ENCODE measurements around the gene KDM2A. TPM values are rescaled to one million over a fixed set of nuclear protein-coding genes. Genes with fewer than 3 reads are reported as not detected.

KDM2A gene
- total RNA-seq, 2 experiments from 2014 or later, result 128 to 134 TPM

DNA sequence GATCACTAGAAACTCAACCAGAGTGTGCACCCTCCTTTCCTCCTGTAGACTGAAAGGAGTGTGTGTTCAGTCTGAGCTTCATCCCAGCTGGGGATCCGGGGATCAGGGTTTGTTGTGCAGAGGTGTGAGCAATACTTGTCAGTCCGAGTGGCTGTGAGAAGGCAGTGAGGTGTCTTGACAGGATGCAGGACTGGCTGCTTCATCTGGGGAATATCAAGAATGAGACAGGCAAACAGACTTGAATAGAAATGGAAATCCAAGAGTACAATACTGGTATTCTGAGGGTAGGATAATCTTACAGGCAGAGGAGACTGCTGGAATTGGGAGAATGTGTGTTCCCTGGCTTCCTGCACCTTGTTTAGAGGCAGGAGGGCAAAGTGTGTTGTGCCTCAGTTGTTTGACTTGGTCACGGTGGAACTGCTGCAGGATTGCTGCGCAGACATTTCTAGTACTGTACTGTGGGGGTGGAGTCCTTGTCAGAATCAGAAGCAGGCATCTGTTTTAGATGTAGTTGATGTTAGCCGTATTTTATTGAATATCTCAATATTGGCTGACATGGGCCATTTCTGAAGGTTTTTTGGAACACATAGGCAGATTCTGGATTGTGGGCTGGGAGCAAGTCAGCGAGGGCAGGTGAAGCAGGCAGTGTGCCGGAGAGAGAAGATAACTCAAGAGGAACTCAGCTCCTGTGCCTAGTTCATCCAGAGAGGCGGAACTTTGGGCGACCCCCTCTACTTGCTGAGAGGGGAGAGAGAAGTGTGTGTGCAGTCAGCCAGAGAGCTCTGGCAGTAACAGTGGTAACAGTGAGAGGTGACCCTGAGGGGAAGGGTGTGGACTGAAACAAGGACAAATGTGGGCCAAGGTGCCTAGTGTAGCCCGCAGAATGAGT is 120.1 kb downstream of the KDM2A start:
- POLR2A ChIA-PET, result interaction anchor here (0.5 to 4.4 kb wide), 20 partner anchors 11 to 595 kb away, joined by 3 to 38 read pairs (median 5); partner anchors contain the start of genes KDM2A, POLD4, PTPRCAP and SSH3
- Mint-ChIP-seq H3K4me3 (peak overlapping the region; percentile 92), H3K4me1 (peaks cover 41% of the 10 kb centered on the region), H3K9me3 (no peaks in the 10 kb centered on the region), H3K36me3 (peaks cover 30% of the 10 kb centered on the region), H3K27me3 (no peaks in the 10 kb centered on the region), H3K27ac (peak overlapping the region; percentile 94)
- ATAC-seq (ENCODE audit: low read depth) (no peak), DNase-seq (no peak)

DNA sequence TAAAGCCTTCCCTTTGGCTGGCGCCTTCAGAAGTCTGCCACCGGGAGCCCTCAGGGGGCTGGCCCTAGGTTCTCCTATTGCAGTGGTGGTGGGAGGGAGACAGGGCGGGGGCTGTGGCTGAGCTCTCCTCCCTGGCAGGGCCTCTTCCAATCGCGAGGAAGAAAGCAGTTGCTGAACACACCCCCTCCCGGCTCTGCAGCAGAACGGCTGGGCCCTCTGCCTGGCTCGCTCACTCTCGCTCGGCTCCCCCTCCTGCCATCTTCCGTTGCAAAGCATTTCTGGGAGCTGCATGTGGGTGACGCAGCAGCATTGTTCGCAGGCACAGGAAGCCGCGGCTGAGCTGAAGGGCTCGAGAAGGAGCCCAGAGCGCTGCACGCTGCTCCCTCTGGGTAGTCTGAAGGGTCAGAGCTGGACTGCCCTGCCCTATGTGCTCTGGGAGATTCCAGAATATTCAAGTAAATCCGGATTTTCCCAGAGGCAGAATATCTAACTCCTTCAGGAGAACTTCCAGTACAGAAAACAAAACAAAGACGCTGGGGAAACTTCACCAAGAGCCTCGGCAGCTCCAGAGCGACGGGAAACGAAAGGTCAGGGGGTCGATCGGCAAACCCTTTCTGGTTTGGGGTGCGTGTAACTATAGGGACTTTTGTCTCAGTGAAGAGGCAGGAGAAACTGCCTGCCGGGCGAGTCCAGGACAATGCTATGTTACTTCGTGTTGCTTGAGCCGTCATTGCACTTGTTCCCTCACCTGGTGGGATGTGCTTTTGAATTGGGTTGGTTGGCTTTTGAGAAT is 120.9 kb downstream of the KDM2A start:
- POLR2A ChIA-PET, result interaction anchor here (0.5 to 4.4 kb wide), 26 partner anchors 10 to 595 kb away, joined by 3 to 38 read pairs (median 4); partner anchors contain the start of genes KDM2A, PITPNM1, POLD4 and PTPRCAP
- DNase-seq (peak; percentile 87), ATAC-seq (ENCODE audit: low read depth) (peak; percentile 96)
- Mint-ChIP-seq H3K27me3 (no peaks in the 10 kb centered on the region), H3K9me3 (no peaks in the 10 kb centered on the region), H3K27ac (peak overlapping the region; percentile 94), H3K4me1 (peaks cover 38% of the 10 kb centered on the region), H3K4me3 (peak overlapping the region; percentile 92), H3K36me3 (peaks cover 31% of the 10 kb centered on the region)

DNA sequence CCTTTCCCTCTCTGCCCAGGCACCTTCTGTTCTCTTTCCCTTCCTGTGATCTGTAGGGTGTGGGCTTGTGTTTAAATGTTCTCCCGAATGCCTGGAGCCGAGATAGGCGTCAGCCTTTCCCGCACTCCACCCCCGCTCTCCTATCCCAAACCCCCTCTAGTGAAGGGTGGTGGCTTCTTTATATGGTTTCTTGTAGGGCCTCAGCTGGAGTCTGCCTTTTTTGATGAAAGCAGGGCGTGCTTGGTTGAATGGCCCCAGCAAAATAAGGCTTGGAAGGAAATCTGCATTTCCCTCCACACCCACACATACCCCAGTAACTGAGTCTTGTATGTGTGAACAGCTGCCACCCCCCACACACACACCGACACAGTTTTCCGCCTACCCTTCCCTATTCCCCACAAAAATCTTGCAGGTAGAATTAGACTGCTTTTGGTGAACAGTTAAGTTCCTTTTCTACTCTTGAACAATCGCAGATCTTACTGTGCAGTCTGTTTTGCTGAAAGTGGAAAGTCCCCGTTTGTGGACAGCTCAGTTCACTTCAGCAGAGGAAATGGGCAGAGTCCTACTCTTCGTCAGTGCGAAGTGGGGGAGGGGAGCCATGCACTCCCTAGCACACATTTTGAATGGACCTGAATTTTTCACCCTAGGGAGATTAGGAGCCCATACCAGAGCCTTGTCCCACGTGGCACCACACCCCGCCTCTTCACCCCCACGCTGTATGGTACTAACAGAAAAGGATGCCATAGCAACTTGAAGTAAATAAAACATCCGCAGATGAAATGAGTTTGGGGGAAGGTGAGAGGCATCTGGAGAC is 121.7 kb downstream of the KDM2A start:
- H3K4me3 Mint-ChIP-seq, result peak overlapping the region; percentile 92
- POLR2A ChIA-PET, result interaction anchor here (0.7 to 4.4 kb wide), 18 partner anchors 11 to 264 kb away, joined by 3 to 38 read pairs (median 5); partner anchors contain the start of genes ANKRD13D, GRK2, KDM2A and PITPNM1
- DNase-seq (peak; percentile 66), ATAC-seq (ENCODE audit: low read depth) (peak; percentile 13)
- no peaks in the 10 kb centered on the region for H3K27me3 Mint-ChIP-seq
- peaks cover 38% of the 10 kb centered on the region for H3K36me3 Mint-ChIP-seq
- H3K27ac Mint-ChIP-seq, result peak overlapping the region; percentile 94
- no peaks in the 10 kb centered on the region for H3K9me3 Mint-ChIP-seq
- peaks cover 38% of the 10 kb centered on the region for H3K4me1 Mint-ChIP-seq

DNA sequence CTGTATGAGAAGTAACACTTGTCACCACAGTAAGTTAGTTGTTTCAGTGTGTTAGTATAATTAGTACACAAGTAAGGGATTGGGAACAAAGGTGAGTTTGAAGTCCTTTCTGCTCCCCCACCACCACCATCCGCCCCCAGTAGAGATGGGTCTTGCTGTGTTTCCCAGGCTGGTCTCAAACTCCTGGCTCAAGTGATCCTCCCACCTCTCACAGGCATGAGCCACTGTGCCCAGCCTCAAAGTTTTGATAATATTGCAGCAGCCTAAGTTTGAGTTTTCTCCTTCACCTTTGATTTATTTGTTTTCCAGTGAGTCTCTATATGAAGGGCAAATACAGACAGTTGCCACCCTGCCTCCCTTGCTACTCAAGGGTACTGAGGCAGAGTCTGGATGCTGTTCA is 123.5 kb downstream of the KDM2A start:
- Mint-ChIP-seq H3K27ac (peak overlapping the region; percentile 55), H3K4me1 (peaks cover 39% of the 10 kb centered on the region), H3K9me3 (no peaks in the 10 kb centered on the region), H3K4me3 (peak overlapping the region; percentile 92), H3K36me3 (peaks cover 46% of the 10 kb centered on the region), H3K27me3 (no peaks in the 10 kb centered on the region)
- POLR2A ChIA-PET, result no interaction called here
- ATAC-seq (ENCODE audit: low read depth) (no peak), DNase-seq (no peak)

DNA sequence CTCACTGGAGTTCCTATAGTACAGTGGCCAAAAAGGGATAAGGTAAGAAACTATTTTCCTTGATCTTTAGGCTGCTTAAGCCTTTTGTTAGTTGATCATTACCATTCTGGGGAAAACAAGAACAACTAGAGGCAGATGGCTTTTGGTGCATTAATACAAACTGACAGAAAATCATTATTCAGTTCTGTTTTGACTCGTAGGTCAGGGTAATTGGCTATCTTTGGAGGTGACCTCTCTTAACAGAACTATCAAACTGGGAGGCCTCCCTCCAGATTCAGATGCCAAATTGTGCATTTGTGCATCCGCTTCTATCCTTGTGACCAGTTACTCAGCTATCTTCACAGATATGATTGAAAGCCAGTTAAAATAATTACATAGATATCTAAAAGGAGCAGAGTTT is 124.0 kb downstream of the KDM2A start:
- no peaks in the 10 kb centered on the region for H3K9me3 Mint-ChIP-seq
- DNase-seq (no peak), ATAC-seq (ENCODE audit: low read depth) (no peak)
- peaks cover 49% of the 10 kb centered on the region for H3K36me3 Mint-ChIP-seq
- no peaks in the 10 kb centered on the region for H3K27me3 Mint-ChIP-seq
- POLR2A ChIA-PET, result no interaction called here
- peak overlapping the region; percentile 55 for H3K27ac Mint-ChIP-seq
- H3K4me1 Mint-ChIP-seq, result peaks cover 39% of the 10 kb centered on the region
- H3K4me3 Mint-ChIP-seq, result peak overlapping the region; percentile 92

DNA sequence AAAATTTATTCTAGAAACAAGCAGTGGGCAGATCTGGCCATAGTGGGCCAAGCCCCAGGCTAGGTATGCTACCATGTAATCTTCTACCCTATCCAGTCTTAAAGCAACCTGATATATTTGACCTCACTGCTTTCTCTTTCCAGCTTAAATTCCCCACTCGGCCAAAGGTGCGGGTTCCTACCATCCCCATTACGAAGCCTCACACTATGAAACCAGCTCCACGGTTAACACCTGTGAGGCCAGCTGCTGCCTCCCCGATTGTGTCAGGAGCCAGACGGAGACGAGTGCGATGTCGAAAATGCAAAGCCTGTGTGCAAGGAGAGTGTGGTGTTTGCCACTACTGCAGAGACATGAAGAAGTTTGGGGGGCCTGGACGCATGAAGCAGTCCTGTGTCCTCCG is 126.0 kb downstream of the KDM2A start:
- DNase-seq, result no peak
- Mint-ChIP-seq H3K27me3 (no peaks in the 10 kb centered on the region), H3K27ac (no peak overlapping the region), H3K4me1 (peaks cover 27% of the 10 kb centered on the region), H3K36me3 (peaks cover 58% of the 10 kb centered on the region), H3K4me3 (no peak overlapping the region), H3K9me3 (no peaks in the 10 kb centered on the region)
- no peak for ATAC-seq (ENCODE audit: low read depth)
- POLR2A ChIA-PET, result no interaction called here

DNA sequence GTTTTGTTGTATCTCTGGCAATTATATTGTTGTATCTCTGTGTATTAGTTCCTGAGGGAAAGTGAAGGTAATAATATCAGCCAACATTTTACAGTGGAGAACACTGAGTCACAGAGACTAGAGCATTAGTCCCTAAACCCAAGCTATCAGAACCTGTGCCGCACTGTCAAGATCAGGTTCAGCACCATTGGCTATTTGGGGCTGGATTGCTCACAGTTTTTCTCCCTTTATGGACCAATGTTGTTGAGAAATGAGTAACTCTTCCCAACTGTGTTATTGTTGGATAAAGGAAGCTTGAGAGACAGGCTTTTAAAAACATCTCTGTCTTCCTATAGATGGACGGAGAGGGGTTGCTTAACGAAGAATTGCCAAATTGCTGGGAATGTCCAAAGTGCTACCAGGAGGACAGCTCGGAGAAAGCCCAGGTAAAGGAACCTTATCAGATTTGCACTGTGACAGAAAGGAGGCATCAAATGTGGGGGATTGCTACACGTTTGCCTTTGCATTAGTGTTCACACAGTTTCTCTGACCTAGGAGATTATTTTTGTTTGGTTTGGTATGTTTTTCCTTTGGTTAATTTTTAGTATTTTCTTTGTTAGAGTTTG is 129.0 kb downstream of the KDM2A start:
- no peak for DNase-seq
- no peak for ATAC-seq (ENCODE audit: low read depth)
- peaks cover 29% of the 10 kb centered on the region for H3K4me1 Mint-ChIP-seq
- no peaks in the 10 kb centered on the region for H3K9me3 Mint-ChIP-seq
- H3K27me3 Mint-ChIP-seq, result no peaks in the 10 kb centered on the region
- H3K36me3 Mint-ChIP-seq, result peaks cover 49% of the 10 kb centered on the region
- POLR2A ChIA-PET, result interaction anchor here (1.2 kb wide), 1 partner anchor 105 kb away, joined by 5 read pairs; no protein-coding TSS in a partner anchor
- no peak overlapping the region for H3K4me3 Mint-ChIP-seq
- H3K27ac Mint-ChIP-seq, result peak overlapping the region; percentile 50

DNA sequence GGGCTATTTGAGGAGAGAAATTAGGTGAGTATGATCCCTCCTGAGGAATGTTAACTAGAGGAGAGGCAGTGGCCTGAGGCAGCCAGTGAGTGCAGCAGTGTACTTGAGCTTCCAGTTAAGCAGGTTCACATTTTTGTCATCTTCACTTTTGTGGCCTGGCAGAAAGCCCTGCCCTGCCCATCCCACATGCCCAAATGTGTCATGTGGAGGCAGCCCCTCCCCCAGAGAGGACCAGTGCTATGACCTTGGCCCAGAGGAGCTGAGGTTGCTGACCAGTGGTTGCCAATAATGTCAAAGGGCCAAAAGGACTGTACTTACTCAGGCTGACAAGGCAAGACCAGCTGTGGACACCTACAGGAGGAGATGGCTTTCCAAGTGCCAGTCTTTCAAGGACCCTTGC is 129.6 kb downstream of the KDM2A start:
- H3K27ac Mint-ChIP-seq, result peak overlapping the region; percentile 50
- no peaks in the 10 kb centered on the region for H3K9me3 Mint-ChIP-seq
- H3K27me3 Mint-ChIP-seq, result no peaks in the 10 kb centered on the region
- H3K36me3 Mint-ChIP-seq, result peaks cover 51% of the 10 kb centered on the region
- H3K4me1 Mint-ChIP-seq, result peaks cover 32% of the 10 kb centered on the region
- POLR2A ChIA-PET, result no interaction called here
- no peak overlapping the region for H3K4me3 Mint-ChIP-seq
- DNase-seq (no peak), ATAC-seq (ENCODE audit: low read depth) (no peak)

DNA sequence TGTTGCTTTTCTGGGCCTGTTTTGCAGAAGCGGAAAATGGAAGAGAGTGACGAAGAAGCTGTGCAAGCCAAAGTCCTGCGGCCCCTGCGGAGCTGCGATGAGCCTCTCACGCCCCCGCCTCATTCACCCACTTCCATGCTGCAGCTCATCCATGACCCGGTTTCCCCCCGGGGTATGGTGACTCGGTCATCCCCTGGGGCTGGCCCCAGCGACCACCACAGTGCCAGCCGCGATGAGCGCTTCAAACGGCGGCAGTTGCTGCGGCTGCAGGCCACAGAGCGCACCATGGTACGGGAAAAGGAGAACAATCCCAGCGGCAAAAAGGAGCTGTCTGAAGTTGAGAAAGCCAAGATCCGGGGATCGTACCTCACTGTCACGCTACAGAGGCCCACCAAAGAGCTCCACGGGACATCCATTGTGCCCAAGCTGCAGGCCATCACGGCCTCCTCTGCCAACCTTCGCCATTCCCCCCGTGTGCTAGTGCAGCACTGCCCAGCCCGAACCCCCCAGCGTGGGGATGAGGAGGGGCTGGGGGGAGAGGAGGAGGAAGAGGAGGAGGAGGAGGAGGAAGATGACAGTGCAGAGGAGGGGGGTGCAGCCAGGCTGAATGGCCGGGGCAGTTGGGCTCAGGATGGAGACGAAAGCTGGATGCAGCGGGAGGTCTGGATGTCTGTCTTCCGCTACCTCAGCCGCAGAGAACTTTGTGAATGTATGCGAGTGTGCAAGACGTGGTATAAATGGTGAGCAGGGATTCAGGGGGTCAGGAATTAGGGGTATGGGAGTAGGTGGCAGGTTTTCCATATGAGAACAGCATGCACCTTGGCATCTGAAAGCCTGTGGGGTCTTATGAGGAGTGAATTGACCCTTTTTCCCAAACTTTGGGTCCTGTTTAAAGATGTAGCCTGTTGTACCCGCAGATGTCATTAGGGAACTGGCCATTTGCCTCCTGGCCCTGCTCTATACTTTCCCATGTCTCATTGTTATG is 131.3 kb downstream of the KDM2A start:
- Mint-ChIP-seq H3K4me1 (peaks cover 39% of the 10 kb centered on the region), H3K27me3 (no peaks in the 10 kb centered on the region), H3K9me3 (no peaks in the 10 kb centered on the region), H3K27ac (no peak overlapping the region), H3K36me3 (peaks cover 46% of the 10 kb centered on the region), H3K4me3 (no peak overlapping the region)
- ATAC-seq (ENCODE audit: low read depth), result no peak
- POLR2A ChIA-PET, result interaction anchor here (0.6 to 4.8 kb wide), 3 partner anchors 10 to 67 kb away, joined by 3 to 38 read pairs (median 6); no protein-coding TSS in a partner anchor
- no peak for DNase-seq

DNA sequence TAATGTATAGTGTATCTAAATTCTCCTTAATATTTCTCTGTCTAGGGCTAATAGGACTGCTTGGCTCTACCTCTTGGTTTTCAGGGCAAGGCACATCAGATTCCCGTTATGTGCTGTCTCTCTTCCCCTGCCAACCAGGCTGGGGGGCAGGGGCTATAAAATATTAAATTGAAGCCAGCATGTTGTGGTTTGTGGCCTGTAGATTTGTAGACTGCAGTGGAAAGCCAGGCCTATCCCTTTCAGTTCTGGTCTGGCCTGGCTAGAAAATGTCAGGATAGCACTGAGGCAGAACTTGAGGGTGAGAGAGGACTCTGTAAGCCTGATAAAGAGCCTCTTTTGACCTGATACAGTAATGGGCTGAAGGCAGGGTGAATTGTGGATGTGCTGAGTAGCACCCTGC is 132.8 kb downstream of the KDM2A start:
- Mint-ChIP-seq H3K27me3 (no peaks in the 10 kb centered on the region), H3K27ac (peak overlapping the region; percentile 17), H3K9me3 (no peaks in the 10 kb centered on the region), H3K36me3 (peaks cover 40% of the 10 kb centered on the region), H3K4me3 (no peak overlapping the region), H3K4me1 (peaks cover 37% of the 10 kb centered on the region)
- POLR2A ChIA-PET, result interaction anchor here (2.5 to 4.8 kb wide), 2 partner anchors 11 to 12 kb away, joined by 15 to 38 read pairs; no protein-coding TSS in a partner anchor
- ATAC-seq (ENCODE audit: low read depth), result no peak
- no peak for DNase-seq

DNA sequence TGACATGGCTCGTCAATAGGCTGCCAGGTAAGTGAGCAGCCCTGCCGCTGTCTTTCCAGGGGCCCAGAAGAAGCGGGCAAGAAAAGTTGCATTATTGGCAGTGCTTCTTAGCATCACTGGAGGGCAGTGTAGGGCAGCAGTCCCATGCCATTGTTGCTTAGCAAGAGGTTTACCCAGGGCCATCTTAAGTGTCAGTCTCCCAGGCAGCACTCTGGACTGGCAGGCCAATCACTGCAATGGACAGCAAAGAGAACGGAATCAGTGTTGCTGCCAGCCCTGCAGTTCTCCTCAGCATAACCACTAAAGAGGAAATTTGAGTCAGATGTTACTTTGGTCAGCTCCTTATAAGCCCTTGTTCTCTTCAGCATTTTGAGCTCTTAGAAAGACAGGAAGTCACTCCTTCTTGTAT is 133.8 kb downstream of the KDM2A start:
- ATAC-seq (ENCODE audit: low read depth), result peak; percentile 89
- Mint-ChIP-seq H3K4me3 (peak overlapping the region; percentile 39), H3K27me3 (no peaks in the 10 kb centered on the region), H3K4me1 (peaks cover 37% of the 10 kb centered on the region), H3K27ac (peak overlapping the region; percentile 71), H3K9me3 (no peaks in the 10 kb centered on the region), H3K36me3 (peaks cover 39% of the 10 kb centered on the region)
- DNase-seq, result peak; percentile 49
- POLR2A ChIA-PET, result interaction anchor here (0.6 to 4.8 kb wide), 9 partner anchors 10 to 134 kb away, joined by 3 to 38 read pairs (median 5); partner anchors contain the start of genes ANKRD13D, KDM2A and SSH3

Measured in activated naive CD8-positive, alpha-beta T cell treated with anti-CD3 and anti-CD28 coated beads, Interleukin-2, amount 10 ng/mL, durations not matched to agents 7 days and 5 days (primary cell).